ENCODE results near the gene MT1HL1. TPM values are rescaled to one million over a fixed set of nuclear protein-coding genes. Genes with fewer than 3 reads are reported as not detected.

The MT1HL1 gene
- total RNA-seq, result not detected
- polyA plus RNA-seq, result not detected
- long read RNA-seq, donor 1, result 0 reads
- long read RNA-seq, donor 2, result 0 reads
- long read RNA-seq, donor 3, result 0 reads
- long read RNA-seq, donor 4, partial matches to known transcripts, result 0 of 1 reads
- long read RNA-seq, donor 4, other reads (novel, unspliced or antisense), result 0 of 1 reads
- long read RNA-seq, donor 5, result 0 reads
- long read RNA-seq, donor 6, result 0 reads
- long read RNA-seq, donor 7, result 0 reads
- long read RNA-seq, donor 8, result 0 reads
- long read RNA-seq, donor 9, result 0 reads
- long read RNA-seq, donor 10, result 0 reads

- DNase-seq, result no peak
- no peak for TF ChIP-seq POLR2AphosphoS5 (IDR thresholded peaks at IDR 0.05)
- Histone ChIP-seq H3K27me3 (no peaks in the 10 kb centered on the region), H3K9me3 (no peaks in the 10 kb centered on the region), H3K36me3 (no peaks in the 10 kb centered on the region), H3K4me3 (no peak within 1 kb of the TSS), H3K4me1 (no peaks in the 10 kb centered on the region), H3K27ac (no peak within 1 kb of the TSS)
- intact Hi-C loops (cut with DNase I; ENCODE audit: low total_unique reads), result no loop called here
- WGBS, 5 donors, result 91 to 94% (median 91%) methylated on average over 18 of the region's 18 CpGs
Measured at GRCh38 chr1:237004116-237004515, at the start of gene MT1HL1. MT1HL1 (minus strand) TSS chr1:237004441; CDS start chr1:237004372, 69 bp downstream.

GRCh38 chr1:237050915-237051314, 46.7 kb upstream of the MT1HL1 start:
- TF ChIP-seq POLR2AphosphoS5 (IDR thresholded peaks at IDR 0.05), result no peak
- TF ChIP-seq EP300 (IDR thresholded peaks at IDR 0.05), result no peak
- TF ChIP-seq POLR2A (IDR thresholded peaks at IDR 0.05), result no peak
- no peak for TF ChIP-seq CTCF (IDR thresholded peaks at IDR 0.05)
- WGBS, 5 donors, result 67 to 79% (median 76%) methylated on average over 3 of the region's 3 CpGs
- intact Hi-C loops (cut with DNase I; ENCODE audit: low total_unique reads), result no loop called here
- no peaks in the 10 kb centered on the region for H3K9me3 ChIP-seq
- H3K27ac ChIP-seq, result no peak overlapping the region
- no peak overlapping the region for H3K4me3 ChIP-seq
- no peaks in the 10 kb centered on the region for H3K36me3 ChIP-seq
- peaks cover 0 to 21% (median 0%) of the 10 kb centered on the region in 3 donors for H3K27me3 ChIP-seq
- DNase-seq, result no peak
- H3K4me1 ChIP-seq, result peaks cover 0 to 12% (median 6%) of the 10 kb centered on the region in 4 donors

- peaks cover 0 to 18% (median 0%) of the 10 kb centered on the region in 3 donors for H3K27me3 ChIP-seq
- H3K4me1 ChIP-seq, result peaks cover 0 to 17% (median 6%) of the 10 kb centered on the region in 4 donors
- no peak overlapping the region for H3K4me3 ChIP-seq
- no peak for DNase-seq
- intact Hi-C loops (cut with DNase I; ENCODE audit: low total_unique reads), result no loop called here
- no peaks in the 10 kb centered on the region for H3K9me3 ChIP-seq
- TF ChIP-seq POLR2AphosphoS5 (IDR thresholded peaks at IDR 0.05) (no peak), POLR2A (IDR thresholded peaks at IDR 0.05) (no peak), CTCF (IDR thresholded peaks at IDR 0.05) (no peak), EP300 (IDR thresholded peaks at IDR 0.05) (no peak)
- 73 to 87% (median 83%) methylated on average over 6 of the region's 6 CpGs for WGBS, 5 donors
- H3K36me3 ChIP-seq, result no peaks in the 10 kb centered on the region
- H3K27ac ChIP-seq, result no peak overlapping the region
Measured at GRCh38 chr1:237050185-237050584, 45.9 kb upstream of the MT1HL1 start.

- Histone ChIP-seq H3K36me3 (no peaks in the 10 kb centered on the region), H3K4me3 (no peak overlapping the region), H3K4me1 (peaks cover 0 to 20% (median 7%) of the 10 kb centered on the region in 4 donors), H3K27ac (no peak overlapping the region), H3K9me3 (no peaks in the 10 kb centered on the region), H3K27me3 (peaks cover 0 to 22% (median 7%) of the 10 kb centered on the region in 3 donors)
- no peak for DNase-seq
- intact Hi-C loops (cut with DNase I; ENCODE audit: low total_unique reads), result no loop called here
- 90 to 93% (median 91%) methylated on average over 5 of the region's 5 CpGs for WGBS, 5 donors
- TF ChIP-seq CTCF (IDR thresholded peaks at IDR 0.05) (no peak), POLR2AphosphoS5 (IDR thresholded peaks at IDR 0.05) (no peak), POLR2A (IDR thresholded peaks at IDR 0.05) (no peak), EP300 (IDR thresholded peaks at IDR 0.05) (no peak)
Measured at GRCh38 chr1:237048803-237049202, 44.6 kb upstream of the MT1HL1 start.
